GM19351 (cell line): ENCODE data around the gene ADAMTS19.

Experiments used
- ATAC-seq: cut with Tn5 transposase; IDR thresholded peaks from one replicate; pipeline ENCODE4 v1.9.1; 2021; ENCODE audit warnings: mild to moderate bottlenecking, moderate library complexity; ENCODE audit not compliant: unreplicated experiment

ADAMTS19 gene

DNA sequence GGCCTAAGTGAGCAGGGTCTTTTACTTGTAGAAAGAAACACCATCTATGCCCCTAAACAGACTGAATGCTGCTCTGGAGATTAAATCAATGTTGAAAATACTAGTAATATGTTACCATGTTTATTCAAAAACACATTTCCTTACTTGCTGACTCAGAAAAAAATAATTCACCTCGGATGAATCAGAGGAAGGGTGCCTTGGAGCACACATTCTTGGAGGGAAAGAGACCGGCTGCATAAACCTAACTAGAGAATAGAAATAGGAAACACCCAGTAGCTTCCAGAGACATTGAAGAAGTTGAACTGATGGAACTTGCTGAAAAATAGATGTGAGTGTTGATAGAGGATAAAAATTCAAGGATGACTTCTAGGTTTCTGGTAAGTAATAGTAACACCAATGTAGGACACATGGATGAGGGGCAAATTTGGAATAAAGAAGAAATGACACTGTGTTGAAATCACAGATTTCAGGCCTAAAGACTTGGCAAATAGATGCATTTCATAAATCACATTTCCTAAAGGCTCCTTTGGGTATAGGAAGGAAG lies 210.9 kb downstream of the ADAMTS19 start:
- no peak for ATAC-seq

DNA sequence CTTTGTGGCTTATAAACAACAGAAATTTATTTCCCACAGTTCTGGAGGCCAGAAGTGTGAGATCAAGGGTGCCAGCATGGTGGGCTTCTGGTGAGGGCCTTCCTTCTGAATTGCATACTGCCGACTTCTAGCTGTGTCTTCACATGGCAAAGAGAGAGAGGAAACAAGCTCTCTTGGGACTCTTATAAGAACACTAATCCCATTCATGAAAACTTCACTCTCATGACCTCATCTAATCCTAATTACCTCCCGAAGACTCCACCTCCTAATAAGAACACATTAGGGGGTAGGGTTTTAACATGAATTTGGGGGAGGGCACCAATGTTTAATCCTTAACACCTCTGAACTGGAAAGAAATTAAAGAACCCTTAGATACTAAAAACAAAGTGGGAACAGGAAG lies 211.9 kb downstream of the ADAMTS19 start:
- ATAC-seq = no peak

DNA sequence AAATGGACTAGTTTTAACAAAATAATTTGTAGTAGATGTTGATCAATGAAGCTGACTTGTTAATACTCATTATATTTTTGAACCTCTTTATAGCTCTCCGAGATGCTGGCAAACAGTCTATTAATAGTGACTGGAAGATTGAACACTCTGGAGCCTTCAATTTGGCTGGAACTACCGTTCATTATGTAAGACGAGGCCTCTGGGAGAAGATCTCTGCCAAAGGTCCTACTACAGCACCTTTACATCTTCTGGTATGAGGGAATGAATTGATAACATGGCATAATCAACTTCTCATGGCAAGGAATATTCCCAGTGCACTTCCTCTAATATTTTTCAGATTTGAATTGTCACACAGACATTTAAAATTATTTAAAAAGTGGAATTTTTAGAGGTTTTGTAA lies 219.6 kb downstream of the ADAMTS19 start:
- ATAC-seq = no peak

DNA sequence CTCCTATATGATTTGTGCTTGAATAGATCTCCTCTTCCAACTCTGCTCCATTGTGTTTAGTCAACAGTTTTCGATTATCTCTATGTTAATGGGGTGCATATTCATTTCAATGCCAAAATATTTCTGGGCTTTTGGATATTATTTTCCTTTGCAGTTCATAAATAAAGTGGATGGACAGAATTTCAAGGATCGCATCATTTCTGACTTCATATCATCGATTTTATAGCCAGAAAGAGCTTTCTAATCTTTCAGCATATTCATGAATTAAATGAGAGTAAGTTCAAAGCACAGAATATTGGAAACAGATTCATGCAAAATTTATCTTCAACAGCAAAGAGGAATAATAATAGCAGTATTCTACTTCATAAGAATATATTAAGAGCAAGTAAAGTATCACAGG lies 227.8 kb downstream of the ADAMTS19 start:
- ATAC-seq = no peak

DNA sequence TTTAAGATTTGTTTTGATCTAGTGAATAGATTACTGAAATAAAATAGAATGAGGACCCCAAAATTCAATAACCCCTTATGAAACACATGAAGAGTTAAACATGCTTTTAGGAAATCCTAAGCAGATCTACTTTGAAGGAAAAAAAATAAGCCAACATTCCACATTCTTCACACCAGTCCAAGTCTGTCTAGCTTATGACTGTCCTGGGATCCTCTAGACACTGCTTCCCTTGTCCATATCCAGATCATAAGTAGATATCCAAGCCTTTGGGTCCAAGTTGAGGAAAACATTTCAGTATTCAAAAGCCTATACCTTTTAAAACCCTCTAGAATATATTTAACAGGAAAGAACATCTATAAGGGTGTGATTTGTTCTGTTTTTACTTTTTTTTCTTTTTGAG lies 228.9 kb downstream of the ADAMTS19 start:
- ATAC-seq = no peak

DNA sequence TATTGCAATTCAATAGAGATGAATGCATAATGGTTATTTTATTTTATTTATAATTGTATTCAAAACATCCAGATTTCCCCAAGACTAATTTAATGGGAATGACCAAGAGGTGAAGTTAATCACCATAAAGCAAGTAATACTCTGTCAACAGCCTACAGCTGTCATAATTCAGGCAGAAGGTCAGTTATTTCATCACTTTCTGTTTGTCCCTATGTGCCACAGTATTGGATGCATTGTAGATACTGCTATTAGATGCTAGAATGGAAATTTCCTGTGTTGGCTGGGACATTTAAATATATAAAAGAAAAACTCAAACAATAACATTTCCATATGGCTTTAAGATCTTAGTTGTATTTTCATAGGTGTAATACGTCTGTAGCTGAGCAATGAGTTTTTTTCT lies 231.1 kb downstream of the ADAMTS19 start:
- no peak for ATAC-seq

DNA sequence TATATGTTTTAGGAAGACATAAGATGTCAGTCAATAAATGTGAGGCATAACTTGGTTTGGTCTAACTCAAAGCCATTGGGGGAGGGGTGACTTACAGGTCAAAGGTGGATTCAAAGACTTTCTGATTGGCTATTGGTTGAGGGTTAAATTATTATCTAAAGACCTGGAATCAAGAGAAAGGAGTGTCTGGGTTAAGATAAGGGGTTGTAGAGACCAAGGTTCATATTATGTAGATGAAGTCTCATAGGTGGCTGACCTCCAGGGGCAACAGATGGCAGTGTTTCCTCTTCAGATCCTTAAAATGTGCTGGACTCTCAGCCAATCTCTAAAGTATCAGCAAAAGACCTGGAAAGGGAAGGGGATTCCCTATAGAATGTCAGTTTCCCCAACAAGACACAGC lies 236.5 kb downstream of the ADAMTS19 start:
- no peak for ATAC-seq

DNA sequence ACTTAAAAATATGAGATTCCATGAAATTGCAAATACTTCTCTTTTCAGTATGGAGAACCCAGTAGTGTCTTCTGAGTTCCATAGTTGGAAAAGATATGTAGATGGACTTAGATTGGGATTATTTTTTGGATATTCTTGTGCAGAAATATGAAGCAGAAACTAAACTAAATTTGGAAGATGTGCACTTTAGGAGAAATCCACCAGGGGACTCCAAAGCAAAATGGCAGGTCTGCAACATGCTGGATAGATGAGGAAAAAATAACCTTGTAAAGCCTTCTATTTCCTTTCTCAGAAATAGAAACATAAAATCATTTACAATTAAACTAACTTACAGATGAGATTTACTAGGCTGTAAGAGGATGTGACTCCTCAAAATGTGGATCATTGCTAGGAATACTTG lies 238.6 kb downstream of the ADAMTS19 start:
- ATAC-seq = no peak

DNA sequence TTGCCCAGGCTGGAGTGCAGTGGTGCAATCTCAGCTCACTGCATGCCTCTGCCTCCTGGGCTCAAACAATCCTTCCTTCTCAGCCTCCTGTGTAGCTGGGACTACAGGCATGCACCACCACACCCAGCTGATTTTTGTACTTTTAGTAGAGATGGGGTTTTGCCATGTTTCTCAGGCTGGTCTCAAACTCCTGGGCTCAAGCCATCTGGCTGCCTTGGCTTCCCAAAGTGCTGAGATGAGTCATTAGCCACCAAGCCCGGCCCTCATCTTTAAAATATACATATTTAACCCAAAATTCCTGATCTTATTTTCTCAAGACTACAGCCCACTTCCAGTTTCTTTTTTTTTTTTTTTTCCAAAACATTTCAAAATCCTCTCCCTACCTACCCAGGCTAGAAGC lies 256.1 kb downstream of the ADAMTS19 start:
- no peak for ATAC-seq

DNA sequence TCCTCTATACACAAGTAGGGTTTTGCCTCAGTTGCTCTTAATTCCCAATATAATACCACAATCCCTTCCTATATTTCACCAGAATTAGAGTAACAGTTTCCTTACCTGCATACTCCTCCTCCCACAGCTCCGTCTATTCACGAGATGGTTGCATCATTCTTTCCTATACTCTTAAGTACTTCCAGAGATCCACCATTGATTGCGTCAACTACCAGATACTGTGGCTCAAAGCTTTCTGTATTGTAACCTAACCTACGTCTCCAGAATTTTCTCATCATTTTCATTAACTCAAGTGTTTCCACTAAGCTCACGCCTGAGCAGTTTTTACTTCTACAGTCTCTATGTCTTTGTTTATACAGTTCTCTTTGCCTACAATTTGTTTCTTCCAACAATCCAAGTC lies 256.6 kb downstream of the ADAMTS19 start:
- no peak for ATAC-seq

DNA sequence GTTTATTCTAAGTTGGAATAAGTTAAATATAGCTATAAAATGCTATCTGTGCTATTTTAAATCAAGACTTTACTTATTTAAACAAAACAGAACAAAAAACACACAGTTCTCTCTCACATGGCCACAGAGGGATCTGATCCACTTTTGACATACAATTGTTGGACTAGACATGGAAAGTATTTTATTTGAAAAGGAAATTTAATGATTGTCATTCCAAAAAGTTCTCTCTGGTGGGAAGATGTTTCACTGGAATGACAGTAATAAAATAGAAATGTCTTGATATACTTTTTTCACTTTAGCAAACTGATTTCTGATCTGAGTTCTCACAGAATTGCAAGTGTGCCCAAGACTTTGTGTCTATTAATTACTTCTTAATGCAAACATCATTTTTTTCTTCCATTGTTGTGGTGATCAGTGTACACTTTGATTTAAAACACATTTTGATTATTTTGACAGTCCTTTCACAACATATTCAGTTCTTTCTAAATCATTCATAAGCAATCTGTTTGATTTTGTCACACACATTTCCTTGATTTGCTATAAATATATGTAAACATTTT lies 257.7 kb downstream of the ADAMTS19 start:
- ATAC-seq = no peak

DNA sequence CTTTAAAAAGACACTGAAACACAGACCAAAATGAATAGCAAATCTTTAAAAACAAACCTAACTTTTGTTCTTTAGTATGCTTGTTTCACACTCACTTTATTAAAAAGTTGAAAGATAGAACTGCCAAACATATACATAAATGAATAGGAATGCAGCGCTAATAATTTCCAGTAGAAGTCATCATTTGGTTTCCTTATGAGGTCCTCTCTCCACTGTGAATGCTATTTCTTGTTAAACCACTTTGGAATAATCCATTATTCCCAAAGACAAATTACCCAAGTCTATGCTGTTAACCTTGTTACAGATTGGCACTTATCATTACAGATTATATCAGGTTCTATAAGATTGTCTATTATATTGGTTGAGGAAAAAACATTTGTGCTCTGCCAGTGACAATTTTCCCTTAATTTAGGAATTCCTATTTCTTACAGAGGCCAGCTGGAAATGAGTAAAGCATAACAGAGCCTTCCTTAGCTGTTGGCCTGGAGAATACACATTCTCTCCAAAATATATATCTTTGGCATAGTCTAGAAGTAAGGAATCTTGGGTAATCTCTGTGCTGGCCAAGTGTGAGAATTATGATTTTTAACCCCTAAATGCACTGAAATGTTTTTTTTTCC lies 258.5 kb downstream of the ADAMTS19 start:
- no peak for ATAC-seq

DNA sequence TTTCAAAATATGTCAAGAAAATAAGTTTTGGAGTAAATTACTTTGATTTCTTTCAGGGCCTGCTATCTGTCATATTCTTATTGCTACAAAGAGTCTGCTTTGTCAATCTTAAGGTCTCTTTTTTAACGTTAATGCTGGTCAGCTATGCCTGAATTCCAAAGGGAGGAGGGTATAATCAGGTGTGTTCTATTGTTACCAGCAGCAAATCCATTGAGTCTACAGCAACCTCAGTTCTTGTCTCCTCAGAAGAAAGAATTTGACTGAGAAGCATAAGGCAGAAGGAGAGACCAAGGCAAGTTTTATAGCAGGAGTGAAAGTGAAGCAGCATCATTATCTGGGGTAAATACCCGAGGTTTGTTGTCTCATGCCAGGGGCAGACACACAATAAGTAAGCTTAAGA lies 264.1 kb downstream of the ADAMTS19 start:
- no peak for ATAC-seq

DNA sequence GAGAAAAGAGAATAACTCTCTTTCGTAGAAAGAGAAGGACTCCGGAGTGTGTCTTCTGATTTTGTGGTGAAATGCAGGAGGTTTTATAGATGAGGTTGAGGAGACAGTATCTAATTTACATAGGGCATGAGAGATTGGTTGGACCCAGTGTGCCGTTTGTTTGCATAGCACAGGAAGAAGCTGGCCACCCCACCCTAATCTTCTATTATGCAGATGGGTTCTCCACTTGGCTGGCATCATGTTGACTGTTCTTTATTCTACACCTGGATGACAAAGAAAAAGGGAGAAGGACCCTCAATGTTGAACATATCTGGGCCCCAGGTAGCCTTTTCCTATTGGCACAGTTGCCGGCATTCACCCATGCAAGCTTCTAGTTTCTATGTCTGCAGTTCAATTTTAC lies 264.5 kb downstream of the ADAMTS19 start:
- ATAC-seq = no peak

DNA sequence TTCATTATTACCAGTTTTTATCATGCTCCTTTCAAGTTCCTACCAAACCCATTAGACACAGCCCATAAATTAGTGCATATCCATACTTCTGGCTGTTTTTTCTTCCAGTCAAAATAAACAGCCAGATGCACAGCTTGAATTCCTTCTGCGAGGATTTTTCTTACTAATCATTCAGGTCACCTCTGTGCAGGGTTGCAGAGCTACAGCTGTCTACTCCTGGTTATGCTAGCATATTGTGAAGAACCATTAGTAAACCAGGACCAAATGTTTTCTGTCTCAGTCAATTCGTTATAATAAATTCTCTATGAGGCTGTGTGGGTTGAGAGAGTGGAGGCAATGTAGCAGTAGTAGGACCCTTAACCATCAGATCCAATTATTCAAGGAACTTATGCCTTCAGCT lies 279.7 kb downstream of the ADAMTS19 start:
- no peak for ATAC-seq

DNA sequence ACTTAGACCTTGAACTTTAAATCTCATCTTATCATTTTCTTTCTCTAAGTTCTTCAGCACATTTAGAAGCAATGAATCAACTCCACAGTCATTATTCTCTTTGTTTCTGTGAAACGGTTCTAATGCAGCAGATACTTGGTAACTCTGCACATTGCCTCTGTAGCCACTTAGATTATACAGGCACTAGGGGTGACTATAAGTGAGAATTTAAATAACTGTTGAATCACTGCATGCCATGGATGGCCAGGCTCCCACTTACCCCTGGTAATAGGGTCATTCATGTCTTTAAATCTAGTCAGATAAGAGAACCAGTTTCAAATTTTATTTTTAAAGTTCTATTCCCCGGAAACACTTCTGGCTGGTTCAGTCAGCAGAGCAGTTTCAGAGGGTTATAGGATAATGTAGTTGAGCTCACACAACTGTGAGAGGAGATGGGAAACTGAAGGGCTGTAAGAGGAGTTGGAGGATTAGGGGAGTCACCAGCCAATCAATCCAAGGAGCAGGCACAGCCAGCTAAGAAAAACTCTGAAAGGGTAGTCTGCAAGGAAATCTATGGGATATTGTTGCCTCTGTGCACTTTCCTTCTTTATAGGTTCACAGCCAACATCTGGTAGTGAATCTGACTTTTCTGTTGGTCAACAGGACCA lies 283.6 kb downstream of the ADAMTS19 start:
- ATAC-seq = no peak

DNA sequence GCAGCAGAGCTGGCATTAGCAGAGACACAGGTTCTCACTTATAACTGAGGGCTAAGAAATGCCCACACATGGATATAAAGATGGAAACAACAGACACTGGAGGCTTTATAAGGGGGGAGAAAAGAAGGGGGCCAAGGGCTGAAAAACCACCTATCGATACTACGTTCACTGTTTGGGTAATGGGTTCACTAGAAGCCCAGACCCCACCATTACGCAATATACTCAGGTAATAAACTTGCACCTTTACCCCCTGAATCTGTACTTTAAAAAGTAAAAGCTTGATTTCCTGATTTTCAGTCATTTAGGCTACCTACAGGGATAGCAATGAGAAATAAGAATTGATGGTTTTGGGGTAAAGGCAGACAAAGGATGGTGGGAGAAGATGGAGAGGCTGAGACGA lies 285.9 kb downstream of the ADAMTS19 start:
- no peak for ATAC-seq

DNA sequence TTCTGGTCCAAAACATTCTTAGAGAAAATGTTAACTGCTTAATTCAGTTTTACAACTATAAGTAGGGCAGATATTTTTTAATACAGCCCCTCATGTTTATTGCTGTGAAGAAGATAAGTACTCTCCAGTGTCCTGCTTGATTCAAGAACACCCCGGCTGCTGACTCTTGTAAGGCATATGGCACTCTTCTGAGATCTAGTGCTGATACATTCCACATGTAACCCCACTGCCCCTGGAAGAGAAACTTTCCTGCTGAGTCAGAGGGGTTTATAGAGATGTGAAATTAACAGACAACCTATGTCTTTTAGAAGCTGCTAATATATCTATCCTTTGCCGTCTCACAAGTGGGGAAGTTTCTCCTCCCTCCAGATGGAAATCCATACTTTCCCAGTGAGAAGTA lies 286.8 kb downstream of the ADAMTS19 start:
- ATAC-seq = no peak

DNA sequence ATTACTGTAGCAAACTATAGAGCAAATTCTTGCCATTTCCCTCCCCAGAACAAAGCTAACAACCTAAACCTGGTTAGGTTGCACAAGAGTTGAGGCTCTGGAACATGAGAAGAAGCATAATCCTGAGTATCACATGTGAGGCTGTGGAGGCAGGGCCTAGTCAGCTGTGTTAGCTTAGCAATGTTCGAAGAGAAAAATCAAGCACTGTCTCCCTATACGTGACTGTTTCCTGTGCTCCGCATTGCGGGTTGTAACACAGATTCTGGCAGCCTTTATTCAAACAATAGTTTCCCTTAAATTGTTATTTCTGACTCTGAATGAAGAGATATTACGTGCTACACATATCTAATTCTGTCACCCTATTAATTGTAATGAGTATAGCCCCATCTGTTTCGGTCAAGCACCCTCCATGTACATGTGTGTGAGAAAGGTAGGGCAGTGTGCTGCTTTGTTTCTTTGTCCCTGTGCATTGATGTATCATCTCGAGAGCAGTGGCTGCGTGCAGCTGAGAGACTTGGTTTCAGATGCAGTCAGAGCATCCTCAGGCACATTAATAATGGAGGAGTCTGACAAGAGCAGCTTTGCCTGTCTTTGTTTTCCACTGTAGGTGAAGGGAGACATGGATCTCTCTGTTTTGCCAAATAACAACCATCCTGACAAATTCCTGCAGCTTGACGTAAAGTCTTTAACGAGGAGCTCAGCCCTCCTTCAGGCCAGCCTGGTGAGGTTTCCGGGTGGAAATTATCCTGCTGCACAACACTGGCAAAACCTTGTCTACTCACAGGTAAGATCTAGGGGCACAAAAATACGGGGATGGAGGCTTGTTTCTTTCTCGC lies 287.7 kb downstream of the ADAMTS19 start, which contains the start of gene MINAR2:
TSS of gene MINAR2 (plus strand) at position 523 of the 836 bp plus-strand sequence. CDS start at position 620, 97 bp downstream.
- peak; percentile 52 for ATAC-seq

DNA sequence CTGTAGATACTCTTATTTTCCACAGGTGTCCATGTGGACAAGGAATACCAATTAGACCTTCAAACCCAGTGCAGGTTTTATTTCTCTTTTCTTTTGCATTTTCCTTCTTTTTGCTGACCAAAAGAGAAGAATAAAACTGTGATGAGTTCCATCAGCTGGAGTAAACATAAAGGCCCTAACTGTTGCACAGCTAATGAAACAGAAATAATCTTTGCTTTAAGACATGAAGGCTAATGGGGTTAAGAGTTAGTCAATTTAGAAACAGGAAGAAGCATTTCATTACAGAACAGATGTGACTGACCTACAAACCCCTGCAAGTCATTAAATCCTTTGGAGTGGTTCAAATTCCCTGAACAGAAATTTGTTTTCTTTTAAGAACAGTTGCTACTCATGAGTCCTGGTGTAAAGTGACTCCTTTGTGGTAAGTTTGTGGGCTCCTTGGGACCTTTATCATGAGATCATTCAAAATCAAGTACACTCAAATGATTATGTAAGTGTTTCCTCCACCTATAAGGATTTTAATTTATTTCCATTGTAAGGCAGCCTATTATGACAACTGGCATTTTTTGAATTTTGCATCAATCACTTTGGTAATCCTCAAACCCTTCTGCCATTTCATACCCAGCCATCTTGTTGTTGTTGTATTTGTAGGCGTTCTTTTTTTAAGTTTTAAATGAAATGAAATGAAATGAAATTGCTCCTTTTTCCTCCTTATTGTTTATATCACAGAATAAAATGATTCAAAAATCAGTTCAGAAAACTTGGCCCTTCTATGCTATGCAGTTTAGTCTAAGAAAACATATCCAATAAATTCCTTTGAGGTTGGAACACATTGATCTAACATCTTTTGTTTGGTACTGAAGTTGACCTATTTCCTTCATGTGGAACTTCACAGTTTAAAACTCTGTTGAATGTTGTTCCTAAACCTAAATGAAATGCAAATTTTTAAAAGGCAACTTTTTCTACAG lies 289.1 kb downstream of the ADAMTS19 start:
- ATAC-seq = no peak
